Mesenchymal stem cell (in vitro differentiated cells and primary cell): ENCODE data around the gene SPIN1.
"Not testable (repeated sequence)": the region's sequence is repeated elsewhere in the genome, so short reads cannot be mapped to it uniquely, and the experiment has no call there.

Experiments
- DNase-seq: peaks from one replicate; pipeline ENCODE4 v3.0.0-alpha.2; 2013
- H2AFZ ChIP-seq: one replicate; pipeline ENCODE4 v1.6.1; 2013; ENCODE audit warnings: low read depth, mild to moderate bottlenecking, control low read depth, inconsistent platforms, low read length, moderate library complexity
- H2AK5ac ChIP-seq: 2 replicates; pipeline ENCODE4 v1.6.1; 2013; ENCODE audit warnings: low read length, moderate library complexity, mild to moderate bottlenecking, inconsistent platforms; ENCODE audit not compliant: severe bottlenecking
- H2BK120ac ChIP-seq: one replicate; pipeline ENCODE4 v1.6.1; 2013; ENCODE audit warnings: low read depth, mild to moderate bottlenecking, inconsistent platforms, low read length, moderate library complexity
- H2BK12ac ChIP-seq, 2 experiments: one replicate each; pipeline ENCODE4 v1.6.1; 2013; ENCODE audit warnings: inconsistent platforms in 2 of 2, low read length in 2 of 2, mild to moderate bottlenecking in 2 of 2, moderate library complexity in 2 of 2, control low read depth in 1 of 2
- H2BK15ac ChIP-seq: one replicate; pipeline ENCODE4 v1.6.1; 2013; ENCODE audit warnings: mild to moderate bottlenecking, low read depth, inconsistent platforms; ENCODE audit not compliant: poor library complexity, severe bottlenecking
- H2BK5ac ChIP-seq: 2 replicates; pipeline ENCODE4 v1.6.1; 2013; ENCODE audit warnings: low read depth, mild to moderate bottlenecking, low read length, control low read depth, inconsistent platforms; ENCODE audit not compliant: poor library complexity, severe bottlenecking
- H3K14ac ChIP-seq, 2 experiments: one replicate each; pipeline ENCODE4 v1.6.1; 2013; ENCODE audit warnings: inconsistent platforms in 2 of 2, low read length in 2 of 2, control low read depth in 1 of 2, mild to moderate bottlenecking in 1 of 2, moderate library complexity in 1 of 2
- H3K18ac ChIP-seq, 2 experiments: one replicate each; pipeline ENCODE4 v1.6.1; 2013; ENCODE audit warnings: inconsistent platforms in 2 of 2, low read length in 2 of 2, control low read depth in 1 of 2, low read depth in 1 of 2, mild to moderate bottlenecking in 1 of 2
- H3K23ac ChIP-seq, 2 experiments: one replicate each; pipeline ENCODE4 v1.6.1; 2013; ENCODE audit warnings: inconsistent platforms in 2 of 2, low read length in 2 of 2, mild to moderate bottlenecking in 2 of 2, moderate library complexity in 2 of 2, control low read depth in 1 of 2
- H3K27ac ChIP-seq: 2 replicates; pipeline ENCODE4 v1.5.1; 2013; ENCODE audit warnings: mild to moderate bottlenecking, moderate library complexity, low read length, control low read depth, inconsistent platforms; ENCODE audit not compliant: poor library complexity, severe bottlenecking
- H3K27me3 ChIP-seq, 2 experiments: 2 replicates each; pipeline versions ENCODE4 v1.6.1 to v1.7.0; 2013; ENCODE audit warnings: low read length in 2 of 2, mild to moderate bottlenecking in 2 of 2, moderate library complexity in 2 of 2, control low read depth in 1 of 2, inconsistent platforms in 1 of 2; ENCODE audit not compliant: control insufficient read depth in 1 of 2, insufficient read depth in 1 of 2
- H3K36me3 ChIP-seq, 2 experiments: 2 replicates each; pipeline versions ENCODE4 v1.6.1 to v1.7.0; 2013; ENCODE audit warnings: low read length in 2 of 2, control low read depth in 1 of 2, inconsistent platforms in 1 of 2, low read depth in 1 of 2, mild to moderate bottlenecking in 1 of 2; ENCODE audit not compliant: insufficient read depth in 2 of 2, control insufficient read depth in 1 of 2
- H3K4ac ChIP-seq, 2 experiments: one replicate each; pipeline ENCODE4 v1.6.1; 2013; ENCODE audit warnings: inconsistent platforms in 2 of 2, low read length in 2 of 2, mild to moderate bottlenecking in 2 of 2, moderate library complexity in 2 of 2, control low read depth in 1 of 2, low read depth in 1 of 2
- H3K4me1 ChIP-seq: 2 replicates; pipeline ENCODE4 v1.6.1; 2013; ENCODE audit warnings: low read depth, low read length, control low read depth; ENCODE audit not compliant: control insufficient read depth, insufficient read depth
- H3K4me2 ChIP-seq: 2 replicates; pipeline ENCODE4 v1.6.1; 2013; ENCODE audit warnings: low read length, mild to moderate bottlenecking, inconsistent platforms; ENCODE audit not compliant: poor library complexity, severe bottlenecking
- H3K4me3 ChIP-seq, 2 experiments: 2 replicates each; pipeline versions ENCODE4 v1.5.1 to v1.7.0; 2013; ENCODE audit warnings: low read length in 2 of 2, mild to moderate bottlenecking in 2 of 2, control low read depth in 1 of 2, low read depth in 1 of 2; ENCODE audit not compliant: insufficient read depth in 1 of 2
- H3K79me1 ChIP-seq: replicated peaks from 2 replicates; pipeline ENCODE4 v1.6.1; 2013; ENCODE audit warnings: mild to moderate bottlenecking, control low read depth, low read length, inconsistent platforms; ENCODE audit not compliant: poor library complexity, severe bottlenecking
- H3K9ac ChIP-seq: 2 replicates; pipeline ENCODE4 v1.7.0; 2013; ENCODE audit warnings: mild to moderate bottlenecking, low read length, moderate library complexity
- H3K9me3 ChIP-seq: 2 replicates; pipeline ENCODE4 v1.7.0; 2013; ENCODE audit warnings: mild to moderate bottlenecking, low read length; ENCODE audit not compliant: control insufficient read depth
- H4K8ac ChIP-seq: one replicate; pipeline ENCODE4 v1.6.1; 2013; ENCODE audit warnings: inconsistent platforms, mild to moderate bottlenecking, low read length, moderate library complexity
- H4K91ac ChIP-seq: one replicate; pipeline ENCODE4 v1.6.1; 2013; ENCODE audit warnings: mild to moderate bottlenecking, low read length, inconsistent platforms
- WGBS: methylation state at CpG from one replicate; pipeline ENCODE4 v1.1.7; 2013; ENCODE audit warnings: mixed read lengths; 5-methylcytosine and 5-hydroxymethylcytosine counted together

The SPIN1 gene

DNA sequence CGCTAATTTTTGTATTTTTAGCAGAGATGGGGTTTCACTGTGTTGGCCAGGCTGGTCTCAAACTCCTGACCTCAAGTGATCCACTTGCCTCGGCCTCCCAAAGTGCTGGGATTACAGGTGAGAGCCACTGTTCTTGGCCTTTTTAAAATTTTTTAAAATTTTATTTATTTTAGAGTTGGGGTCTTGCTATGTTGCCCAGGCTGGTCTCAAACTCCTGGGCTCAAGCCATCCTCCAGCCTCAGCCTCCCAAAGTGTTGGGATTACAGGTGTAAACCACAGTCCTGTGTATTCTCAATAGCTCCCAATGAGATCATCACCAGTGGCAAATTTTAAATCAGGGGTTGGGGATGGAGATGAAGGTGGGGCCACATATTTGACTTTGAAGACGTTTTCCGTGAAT is 2.1 kb upstream of the SPIN1 start:
- not testable (repeated sequence) for H3K9ac ChIP-seq, H2BK15ac ChIP-seq, H2AK5ac ChIP-seq, H4K8ac ChIP-seq, DNase-seq, H3K4me3 ChIP-seq, H2BK12ac ChIP-seq, H3K14ac ChIP-seq, H2BK120ac ChIP-seq, H3K18ac ChIP-seq, H4K91ac ChIP-seq, H3K27ac ChIP-seq, H3K4ac ChIP-seq, H3K4me1 ChIP-seq, H3K27me3 ChIP-seq, H3K23ac ChIP-seq, H3K4me2 ChIP-seq, H2BK5ac ChIP-seq, H2AFZ ChIP-seq, H3K9me3 ChIP-seq, H3K36me3 ChIP-seq
- 100% methylated on average over 3 of the region's 4 CpGs for WGBS
- H3K79me1 ChIP-seq = peaks cover 14% of the 10 kb centered on the region

DNA sequence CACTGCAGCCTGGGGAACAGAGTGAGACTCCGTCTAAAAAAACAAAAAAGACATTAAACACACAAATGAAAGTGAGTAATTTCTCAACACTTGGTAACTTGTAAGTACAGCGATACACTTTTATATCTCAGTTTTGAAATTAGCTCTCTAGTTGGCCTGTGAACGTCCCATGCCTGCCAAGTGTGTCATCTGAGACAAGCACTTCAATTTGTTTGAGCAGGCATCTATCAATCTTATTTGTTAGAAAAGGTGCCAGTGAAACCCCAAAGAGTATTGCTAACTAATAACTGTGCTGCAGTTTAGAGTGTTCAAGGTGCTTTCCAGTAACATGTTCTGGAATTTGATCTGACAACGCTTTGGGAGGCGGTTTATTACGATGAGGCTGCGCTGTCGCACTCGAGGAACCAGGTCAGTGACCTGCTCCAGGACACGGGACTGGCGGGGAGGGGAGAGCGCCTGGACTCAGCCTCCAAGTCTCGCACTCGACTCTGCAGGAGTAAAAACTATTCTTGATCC is 1.1 kb upstream of the SPIN1 start:
- whole genome bisulfite sequencing = 33% methylated on average over 11 of the region's 14 CpGs
- Histone ChIP-seq H3K36me3 (no peaks in the 10 kb centered on the region), H3K79me1 (peaks cover 13% of the 10 kb centered on the region), H2BK120ac (peak overlapping the region; percentile 97), H3K27me3 (no peaks in the 10 kb centered on the region), H3K9me3 (no peaks in the 10 kb centered on the region), H3K4me2 (peak overlapping the region; percentile 94), H3K27ac (peak overlapping the region; percentile 80), H3K23ac (no peak overlapping the region), H3K18ac (peak overlapping the region; percentile 89 to 99), H2AFZ (peak overlapping the region; percentile 51), H4K91ac (no peak overlapping the region), H2BK5ac (peak overlapping the region; percentile 15), H3K14ac (no peak overlapping the region), H4K8ac (peak overlapping the region; percentile 74), H2AK5ac (no peak overlapping the region), H3K4me3 (peak overlapping the region; percentile 83 to 97), H3K4me1 (peaks cover 7% of the 10 kb centered on the region), H2BK12ac (peak overlapping the region in 1 of 2 experiments; percentile 54), H3K4ac (peak overlapping the region; percentile 7 to 91), H2BK15ac (no peak overlapping the region), H3K9ac (peak overlapping the region; percentile 92)
- no peak for DNase-seq

DNA sequence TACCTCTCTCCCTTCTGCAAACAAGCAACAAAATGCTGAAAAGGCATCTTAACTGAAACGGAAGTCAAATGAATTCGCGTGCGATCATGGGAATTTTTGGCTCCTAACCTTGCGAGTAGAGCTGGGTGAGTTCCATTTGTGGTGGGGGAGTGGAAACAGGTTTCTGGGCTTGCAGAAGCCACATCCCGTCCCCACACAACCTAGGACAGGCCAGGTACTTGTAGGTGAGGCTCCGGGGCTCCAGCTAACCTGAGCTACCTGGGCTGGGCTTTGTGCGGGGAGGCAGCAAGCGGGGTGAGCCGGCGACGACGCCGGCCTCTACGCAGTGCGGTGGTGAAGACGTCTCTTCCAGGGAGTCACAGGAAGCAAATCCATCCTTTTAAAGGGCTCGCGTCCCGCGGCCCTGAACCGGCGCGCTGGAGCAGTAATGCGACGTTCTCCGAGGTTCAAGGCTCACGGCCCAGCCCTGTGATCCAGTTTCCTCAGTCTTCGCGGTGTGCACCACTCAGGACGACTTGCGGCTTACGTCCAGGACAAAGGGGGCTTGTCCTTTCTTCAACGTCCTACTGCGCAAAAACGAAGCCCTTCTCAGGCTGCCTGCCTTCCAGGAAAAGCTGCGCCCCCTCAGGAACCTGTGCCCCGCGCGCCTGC is 567 bp upstream of the SPIN1 start:
- Histone ChIP-seq H3K4me1 (peaks cover 7% of the 10 kb centered on the region), H3K79me1 (peaks cover 12% of the 10 kb centered on the region), H3K27ac (peak overlapping the region; percentile 80), H2AFZ (peak overlapping the region; percentile 75), H3K14ac (peak overlapping the region in 1 of 2 experiments; percentile 97), H3K4me2 (peak overlapping the region; percentile 94), H3K27me3 (no peaks in the 10 kb centered on the region), H2AK5ac (peak overlapping the region; percentile 14), H4K91ac (peak overlapping the region; percentile 79), H2BK5ac (peak overlapping the region; percentile 15), H3K23ac (peak overlapping the region in 1 of 2 experiments; percentile 94), H3K36me3 (no peaks in the 10 kb centered on the region), H3K18ac (peak overlapping the region; percentile 89 to 99), H3K9ac (peak overlapping the region; percentile 92), H2BK12ac (peak overlapping the region; percentile 44 to 95), H3K4ac (peak overlapping the region; percentile 79 to 98), H3K9me3 (no peaks in the 10 kb centered on the region), H2BK15ac (peak overlapping the region; percentile 98), H4K8ac (peak overlapping the region; percentile 74), H2BK120ac (peak overlapping the region; percentile 97), H3K4me3 (peak overlapping the region; percentile 83 to 97)
- WGBS = under 1% methylated on average over 39 of the region's 40 CpGs
- peak; percentile 75 for DNase-seq

DNA sequence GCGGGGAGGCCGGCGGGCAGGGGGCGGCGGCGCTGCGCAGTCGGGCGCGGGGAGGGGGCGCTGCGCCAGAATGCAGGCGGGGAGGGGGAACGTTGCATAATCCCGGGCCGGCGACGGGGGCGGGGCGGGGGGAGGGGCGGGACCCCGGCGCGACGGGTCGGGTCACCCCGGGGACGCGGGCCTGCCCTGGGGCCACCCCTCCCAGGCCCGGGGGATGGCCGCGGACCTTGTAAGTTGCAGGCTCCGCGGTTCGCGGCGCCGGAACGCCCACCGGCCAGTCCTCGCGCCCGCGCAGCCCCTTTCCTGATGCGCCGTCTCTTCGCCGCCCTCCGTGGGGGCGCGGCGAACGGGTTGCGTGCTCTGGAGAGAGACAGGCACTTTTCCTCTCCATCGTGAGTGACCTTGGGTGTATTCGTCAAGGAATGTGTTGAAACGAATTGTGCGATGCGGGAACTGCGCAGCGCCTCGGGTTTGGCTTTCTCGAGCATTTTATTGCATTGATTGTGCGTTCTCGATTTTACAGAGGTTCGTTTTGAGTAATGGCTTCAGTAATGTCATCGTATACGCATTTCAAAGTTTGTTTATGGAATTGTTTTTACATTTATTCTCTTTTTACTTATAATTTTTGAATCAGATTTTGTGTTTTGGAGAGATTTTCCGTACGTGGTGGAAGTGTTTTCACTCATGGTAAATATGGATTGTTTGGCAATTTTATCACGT is 802 bp downstream of the SPIN1 start:
- H3K14ac ChIP-seq = peak overlapping the region in 1 of 2 experiments; percentile 74
- peak overlapping the region; percentile 91 for H3K9ac ChIP-seq
- H3K4me2 ChIP-seq = peak overlapping the region; percentile 60
- under 1% methylated on average over 50 of the region's 71 CpGs for WGBS
- H3K4me1 ChIP-seq = peaks cover 9% of the 10 kb centered on the region
- peaks cover 12% of the 10 kb centered on the region for H3K79me1 ChIP-seq
- peak overlapping the region; percentile 99 for H2BK120ac ChIP-seq
- peak overlapping the region; percentile 69 for H2BK15ac ChIP-seq
- H3K27me3 ChIP-seq = no peaks in the 10 kb centered on the region
- DNase-seq = peak; percentile 92
- no peak overlapping the region for H2BK12ac ChIP-seq
- H3K36me3 ChIP-seq = no peaks in the 10 kb centered on the region
- H4K91ac ChIP-seq = peak overlapping the region; percentile 98
- H3K18ac ChIP-seq = peak overlapping the region; percentile 75 to 91
- no peaks in the 10 kb centered on the region for H3K9me3 ChIP-seq
- peak overlapping the region; percentile 86 for H2BK5ac ChIP-seq
- peak overlapping the region; percentile 13 for H2AK5ac ChIP-seq
- H3K4me3 ChIP-seq = peak overlapping the region; percentile 83 to 94
- peak overlapping the region; percentile 89 for H3K27ac ChIP-seq
- H2AFZ ChIP-seq = no peak overlapping the region
- peak overlapping the region; percentile 88 for H4K8ac ChIP-seq
- no peak overlapping the region for H3K23ac ChIP-seq
- peak overlapping the region in 1 of 2 experiments; percentile 64 for H3K4ac ChIP-seq
